Brain pericyte (primary cell): ENCODE measurements around the gene ZMIZ1.

Experiments
- DNase-seq: peaks from one replicate; pipeline ENCODE4 v3.0.0-alpha.2; 2012; ENCODE audit warnings: low read depth, low spot score

ZMIZ1 gene

GRCh38 chr10:79052291-79053080 is 16.3 kb upstream of the ZMIZ1 start:
- DNase-seq = no peak

GRCh38 chr10:79053081-79053434 is 15.7 kb upstream of the ZMIZ1 start:
- DNase-seq = no peak

- DNase-seq = no peak
Measured at GRCh38 chr10:79053481-79054202, 15.1 kb upstream of the ZMIZ1 start.

- no peak for DNase-seq
Measured at GRCh38 chr10:79054203-79055099, 14.3 kb upstream of the ZMIZ1 start.

GRCh38 chr10:79055100-79055782 is 13.5 kb upstream of the ZMIZ1 start:
- no peak for DNase-seq

- DNase-seq = no peak
Measured at GRCh38 chr10:79055892-79056291, 12.9 kb upstream of the ZMIZ1 start.

GRCh38 chr10:79056361-79056735 is 12.4 kb upstream of the ZMIZ1 start:
- DNase-seq = no peak

- DNase-seq = no peak
Measured at GRCh38 chr10:79056736-79057391, 11.9 kb upstream of the ZMIZ1 start.

- no peak for DNase-seq
Measured at GRCh38 chr10:79057481-79058275, 11.1 kb upstream of the ZMIZ1 start.

GRCh38 chr10:79058899-79059841 is 9.6 kb upstream of the ZMIZ1 start:
- no peak for DNase-seq

- no peak for DNase-seq
Measured at GRCh38 chr10:79059859-79060379, 8.8 kb upstream of the ZMIZ1 start.

- no peak for DNase-seq
Measured at GRCh38 chr10:79060641-79061255, 8.0 kb upstream of the ZMIZ1 start.

- DNase-seq = no peak
Measured at GRCh38 chr10:79061441-79062315, 7.1 kb upstream of the ZMIZ1 start.

- DNase-seq = no peak
Measured at GRCh38 chr10:79063071-79063491, 5.7 kb upstream of the ZMIZ1 start.

- DNase-seq = no peak
Measured at GRCh38 chr10:79063661-79064492, 4.9 kb upstream of the ZMIZ1 start.

GRCh38 chr10:79065091-79065551 is 3.6 kb upstream of the ZMIZ1 start:
- no peak for DNase-seq
